CD14-positive monocyte (primary cell): Measurements from ENCODE around the gene GRK7. TPM values are rescaled to one million over a fixed set of nuclear protein-coding genes. Genes with fewer than 3 reads are reported as not detected.

Experiments
- DNase-seq, 3 donors: peaks; one replicate each; pipeline ENCODE4 v3.0.0-alpha.2; 2011 to 2022
- H2AFZ ChIP-seq: 2 replicates; pipeline ENCODE4 v1.6.0; 2012; ENCODE audit warnings: mild to moderate bottlenecking, low read depth, low read length, inconsistent platforms; ENCODE audit not compliant: insufficient read depth, poor library complexity, severe bottlenecking
- H3K27ac ChIP-seq, 2 donors: 1 replicate in 1 of 2; 2 replicates in 1 of 2; pipeline ENCODE4 v1.5.1; 2012 to 2013; ENCODE audit warnings: low read length in 2 of 2, control low read depth in 1 of 2, inconsistent platforms in 1 of 2, low read depth in 1 of 2, mild to moderate bottlenecking in 1 of 2
- H3K27me3 ChIP-seq, 2 donors: one replicate each; pipeline versions ENCODE4 v1.6.0 to v1.6.1; 2011 to 2013; ENCODE audit warnings: low read length in 2 of 2; ENCODE audit not compliant: control insufficient read depth in 2 of 2, insufficient read depth in 2 of 2
- H3K36me3 ChIP-seq, 2 donors: replicated peaks in 1 of 2; 1 replicate in 1 of 2; 2 replicates in 1 of 2; pipeline versions ENCODE4 v1.5.1 to v1.6.1; 2012 to 2013; ENCODE audit warnings: low read length in 2 of 2, control low read depth in 1 of 2, inconsistent platforms in 1 of 2, mild to moderate bottlenecking in 1 of 2; ENCODE audit not compliant: insufficient read depth in 2 of 2, control insufficient read depth in 1 of 2
- H3K4me1 ChIP-seq, 2 donors: 1 replicate in 1 of 2; 2 replicates in 1 of 2; pipeline versions ENCODE4 v1.5.1 to v1.6.1; 2012 to 2013; ENCODE audit warnings: low read length in 2 of 2, control low read depth in 1 of 2, inconsistent platforms in 1 of 2, mild to moderate bottlenecking in 1 of 2, moderate library complexity in 1 of 2; ENCODE audit not compliant: insufficient read depth in 2 of 2, control insufficient read depth in 1 of 2
- H3K4me2 ChIP-seq: replicated peaks from 2 replicates; pipeline ENCODE3; 2012; ENCODE audit warnings: low read length, moderate library complexity, mild to moderate bottlenecking; ENCODE audit not compliant: poor library complexity, severe bottlenecking; ENCODE audit errors: extremely low read depth
- H3K4me3 ChIP-seq, 3 experiments: fragments of 200-600 bp in 1 of 3; sonication (generic) in 1 of 3; replicated peaks in 1 of 3; 1 replicate in 2 of 3; 2 replicates in 1 of 3; pipeline ENCODE4 v1.5.1; 2011 to 2013; ENCODE audit warnings: low read length in 3 of 3, mild to moderate bottlenecking in 3 of 3, control low read depth in 2 of 3, low read depth in 2 of 3, inconsistent platforms in 1 of 3, moderate library complexity in 1 of 3
- H3K79me2 ChIP-seq: 2 replicates; pipeline ENCODE4 v1.6.0; 2012; ENCODE audit warnings: mild to moderate bottlenecking, control low read depth, inconsistent platforms, low read length, moderate library complexity; ENCODE audit not compliant: insufficient read depth
- H3K9ac ChIP-seq: 2 replicates; pipeline ENCODE4 v1.6.0; 2017; ENCODE audit warnings: low read length, mild to moderate bottlenecking; ENCODE audit not compliant: insufficient read depth, poor library complexity, severe bottlenecking
- H3K9me3 ChIP-seq, 2 donors: replicated peaks in 1 of 2; 1 replicate in 1 of 2; 2 replicates in 1 of 2; pipeline versions ENCODE4 v1.5.1 to v1.6.1; 2012 to 2013; ENCODE audit warnings: low read length in 2 of 2, control low read depth in 1 of 2; ENCODE audit not compliant: control insufficient read depth in 1 of 2, insufficient read depth in 1 of 2
- H4K20me1 ChIP-seq: 2 replicates; pipeline ENCODE4 v1.6.0; 2012; ENCODE audit warnings: mild to moderate bottlenecking, low read length, control low read depth, moderate library complexity; ENCODE audit not compliant: insufficient read depth
- H3K27ac Mint-ChIP-seq, 7 donors: one replicate each; pipeline ENCODE4 v1.8.0; 2020; ENCODE audit warnings: mild to moderate bottlenecking in 7 of 7, mixed read lengths in 7 of 7, moderate library complexity in 6 of 7, inconsistent platforms in 2 of 7
- H3K27me3 Mint-ChIP-seq, 3 donors: one replicate each; pipeline ENCODE4 v1.8.0; 2021 to 2022; ENCODE audit warnings: low read depth in 3 of 3, mild to moderate bottlenecking in 3 of 3, mixed read lengths in 3 of 3, moderate library complexity in 3 of 3, inconsistent platforms in 1 of 3
- H3K36me3 Mint-ChIP-seq, 2 donors: one replicate each; pipeline ENCODE4 v1.8.0; 2020; ENCODE audit warnings: mixed read lengths in 2 of 2, inconsistent platforms in 1 of 2, mild to moderate bottlenecking in 1 of 2
- H3K4me1 Mint-ChIP-seq: one replicate; pipeline ENCODE4 v1.8.0; 2020; ENCODE audit warnings: mild to moderate bottlenecking, mixed read lengths
- H3K4me3 Mint-ChIP-seq, 2 donors: one replicate each; pipeline ENCODE4 v1.8.0; 2020; ENCODE audit warnings: mild to moderate bottlenecking in 2 of 2, mixed read lengths in 2 of 2, moderate library complexity in 1 of 2
- H3K9me3 Mint-ChIP-seq, 7 donors: one replicate each; pipeline ENCODE4 v1.8.0; 2020 to 2022; ENCODE audit warnings: mixed read lengths in 7 of 7, mild to moderate bottlenecking in 6 of 7, moderate library complexity in 6 of 7, inconsistent platforms in 2 of 7
- CTCF ChIP-seq: fragments of 200-600 bp; IDR thresholded peaks from one replicate; pipeline ENCODE4 v1.8.0; 2022; ENCODE audit warnings: antibody characterized with exemption, mild to moderate bottlenecking
- WGBS: methylation state at CpG from one replicate; pipeline ENCODE4 v1.1.5; 2013; ENCODE audit warnings: missing lambda C conversion rate; ENCODE audit not compliant: insufficient coverage; 5-methylcytosine and 5-hydroxymethylcytosine counted together
- intact Hi-C, 2 donors: fragments of 100-400 bp; cut with micrococcal nuclease; formaldehyde crosslinking; loops; one replicate each; pipeline versions ENCODE4 v1.15.0 to v1.15.1; 2023
- polyA plus RNA-seq, 3 donors: library from polyadenylated mRNA; depleted of rRNA in 1 of 3; unstranded in 2 of 3; stranded (reverse) in 1 of 3; fragments of 300-500 nt in 2 of 3; fragments of >200 nt in 1 of 3; fragmentation: Illumina TruSeq in 2 of 3; gene quantifications; 1 replicate in 2 of 3; 2 replicates in 1 of 3; pipeline ENCODE4 v1.2.3, GENCODE V29; 2012 to 2021

The GRK7 gene
- polyA plus RNA-seq, 3 donors: 0.04 to 0.07 TPM; not detected in 1

DNA sequence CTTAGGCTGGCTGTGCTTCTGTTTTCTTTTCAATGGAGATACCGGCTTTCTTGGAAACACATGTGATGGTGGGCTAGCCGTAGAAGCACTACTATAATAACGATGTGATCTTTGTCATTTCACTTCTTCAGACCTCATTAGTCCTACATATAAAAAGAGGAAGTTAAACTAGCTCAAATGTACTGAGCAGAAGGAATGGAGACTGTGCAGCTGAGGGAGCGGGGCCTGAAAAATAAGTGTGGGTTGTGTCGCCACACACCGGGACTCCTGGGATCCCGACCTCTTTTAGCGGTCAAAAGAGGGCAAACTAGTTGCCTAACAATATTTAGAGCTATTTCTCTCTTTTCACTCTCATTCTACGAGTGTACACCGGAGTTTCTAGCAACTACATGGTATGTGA, 26.1 kb upstream of the GRK7 start:
- no peak for TF ChIP-seq CTCF
- peak overlapping the region; percentile 50 to 84 for H3K27ac ChIP-seq
- intact Hi-C loops: loop anchor here (5.0 to 10.0 kb wide), 4 partner anchors 52 to 252 kb away; partner anchors contain the start of gene RASA2 (in 1 of the 2)

DNA sequence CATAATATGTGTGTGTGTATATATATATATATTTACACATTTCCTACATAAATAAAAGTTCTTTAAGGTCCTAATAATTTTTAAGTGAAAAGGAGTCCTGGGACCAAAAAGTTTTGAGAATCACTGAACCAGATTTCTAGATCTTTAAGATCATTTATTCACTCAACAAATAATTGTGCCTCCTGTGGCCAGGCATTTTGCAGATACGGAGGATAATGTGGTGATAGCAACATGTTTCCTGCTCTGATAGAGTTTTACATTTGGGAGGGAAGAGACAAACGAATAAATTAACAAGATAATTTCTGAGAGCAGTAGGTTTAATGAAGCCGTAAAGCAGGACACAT, 25.6 kb upstream of the GRK7 start:
- Histone ChIP-seq H3K79me2 (peaks cover 46% of the 10 kb centered on the region), H4K20me1 (peaks cover 20% of the 10 kb centered on the region), H3K9ac (peak overlapping the region; percentile 96), H3K27me3 (no peaks in the 10 kb centered on the region), H3K36me3 (peaks cover 5 to 6% of the 10 kb centered on the region in 2 donors), H3K4me2 (peak overlapping the region; percentile 80), H3K4me3 (peak overlapping the region in 2 of 3 experiments; percentile 32 to 87), H3K9me3 (no peaks in the 10 kb centered on the region), H2AFZ (peak overlapping the region; percentile 55), H3K4me1 (peaks cover 25 to 37% of the 10 kb centered on the region in 2 donors), H3K27ac (peak overlapping the region; percentile 45 to 99)
- DNase-seq: no peak
- Mint-ChIP-seq H3K36me3 (peaks cover 3 to 7% of the 10 kb centered on the region in 2 donors), H3K4me1 (peaks cover 51% of the 10 kb centered on the region), H3K27me3 (no peaks in the 10 kb centered on the region), H3K9me3 (no peaks in the 10 kb centered on the region), H3K27ac (peak overlapping the region; percentile 87 to 98 (median 94)), H3K4me3 (peak overlapping the region; percentile 28 to 85)
- 0% methylated on average over 2 of the region's 3 CpGs for WGBS
- no peak for TF ChIP-seq CTCF
- intact Hi-C loops: loop anchor here (2.0 to 10.0 kb wide), 5 partner anchors 53 to 253 kb away; partner anchors contain the start of gene RASA2 (in 1 of the 2)

More for the DNA sequence above, 26.1 kb upstream of the GRK7 start:
- H3K36me3 Mint-ChIP-seq: peaks cover 0 to 3% of the 10 kb centered on the region in 2 donors
- peak; percentile 42 to 64 (median 54) for DNase-seq
- Histone ChIP-seq H3K9ac (no peak overlapping the region), H3K4me3 (peak overlapping the region in 2 of 3 experiments; percentile 20 to 59), H3K27me3 (no peaks in the 10 kb centered on the region), H3K4me2 (peak overlapping the region; percentile 80), H3K9me3 (no peaks in the 10 kb centered on the region), H3K4me1 (peaks cover 25 to 37% of the 10 kb centered on the region in 2 donors), H2AFZ (peak overlapping the region; percentile 68), H4K20me1 (peaks cover 14% of the 10 kb centered on the region), H3K36me3 (peaks cover 0 to 3% of the 10 kb centered on the region in 2 donors), H3K79me2 (peaks cover 40% of the 10 kb centered on the region)
- peaks cover 49% of the 10 kb centered on the region for H3K4me1 Mint-ChIP-seq
- no peaks in the 10 kb centered on the region for H3K9me3 Mint-ChIP-seq
- no CpG with 5 or more reads among the region's 10 CpGs for WGBS
- H3K27me3 Mint-ChIP-seq: no peaks in the 10 kb centered on the region
- peak overlapping the region; percentile 85 to 95 (median 93) for H3K27ac Mint-ChIP-seq
- peak overlapping the region; percentile 66 to 84 for H3K4me3 Mint-ChIP-seq
